Measurements from ENCODE around the gene ZNF177.

The ZNF177 gene

GRCh38 chr19:9370738-9371619 is 8.2 kb downstream of the ZNF177 start:
- Mint-ChIP-seq H3K27ac (no peak overlapping the region), H3K4me3 (no peak overlapping the region), H3K27me3 (no peaks in the 10 kb centered on the region), H3K36me3 (ENCODE audit: low read depth) (peaks cover 74% of the 10 kb centered on the region), H3K4me1 (ENCODE audit: low read depth) (no peaks in the 10 kb centered on the region), H3K9me3 (peaks cover 57% of the 10 kb centered on the region)

- H3K4me3 Mint-ChIP-seq, result no peak overlapping the region
- H3K27me3 Mint-ChIP-seq, result no peaks in the 10 kb centered on the region
- no peak overlapping the region for H3K27ac Mint-ChIP-seq
- H3K9me3 Mint-ChIP-seq, result peaks cover 62% of the 10 kb centered on the region
- H3K36me3 Mint-ChIP-seq (ENCODE audit: low read depth), result peaks cover 86% of the 10 kb centered on the region
- H3K4me1 Mint-ChIP-seq (ENCODE audit: low read depth), result no peaks in the 10 kb centered on the region
These were observed 18.6 kb downstream of the ZNF177 start for GRCh38 chr19:9381361-9381785.

- peak overlapping the region; percentile 76 for H3K4me3 Mint-ChIP-seq
- H3K4me1 Mint-ChIP-seq (ENCODE audit: low read depth), result peaks cover 18% of the 10 kb centered on the region
- H3K36me3 Mint-ChIP-seq (ENCODE audit: low read depth), result peaks cover 64% of the 10 kb centered on the region
- no peaks in the 10 kb centered on the region for H3K27me3 Mint-ChIP-seq
- H3K27ac Mint-ChIP-seq, result peak overlapping the region; percentile 76
- H3K9me3 Mint-ChIP-seq, result peaks cover 39% of the 10 kb centered on the region
These were observed 44.1 kb downstream of the ZNF177 start for GRCh38 chr19:9406798-9407352.

GRCh38 chr19:9407827-9408226 is 45.0 kb downstream of the ZNF177 start:
- Mint-ChIP-seq H3K27me3 (no peaks in the 10 kb centered on the region), H3K27ac (no peak overlapping the region), H3K36me3 (ENCODE audit: low read depth) (peaks cover 73% of the 10 kb centered on the region)

GRCh38 chr19:9413240-9413954 is 50.6 kb downstream of the ZNF177 start:
- Mint-ChIP-seq H3K9me3 (peaks cover 49% of the 10 kb centered on the region), H3K4me3 (no peak overlapping the region), H3K27ac (no peak overlapping the region), H3K4me1 (ENCODE audit: low read depth) (no peaks in the 10 kb centered on the region), H3K36me3 (ENCODE audit: low read depth) (peaks cover 91% of the 10 kb centered on the region), H3K27me3 (no peaks in the 10 kb centered on the region)

More at GRCh38 chr19:9407827-9408226, 45.0 kb downstream of the ZNF177 start:
- Mint-ChIP-seq H3K9me3 (peaks cover 40% of the 10 kb centered on the region), H3K4me1 (ENCODE audit: low read depth) (peaks cover 18% of the 10 kb centered on the region), H3K4me3 (peak overlapping the region; percentile 14)

- Mint-ChIP-seq H3K36me3 (ENCODE audit: low read depth) (peaks cover 97% of the 10 kb centered on the region), H3K4me3 (no peak overlapping the region), H3K9me3 (peaks cover 17% of the 10 kb centered on the region), H3K27me3 (no peaks in the 10 kb centered on the region), H3K27ac (no peak overlapping the region), H3K4me1 (ENCODE audit: low read depth) (peaks cover 24% of the 10 kb centered on the region)
These were observed 65.1 kb downstream of the ZNF177 start for GRCh38 chr19:9427941-9428340.

GRCh38 chr19:9430444-9430843 is 67.6 kb downstream of the ZNF177 start:
- peaks cover 4% of the 10 kb centered on the region for H3K9me3 Mint-ChIP-seq
- H3K36me3 Mint-ChIP-seq (ENCODE audit: low read depth), result peaks cover 87% of the 10 kb centered on the region
- peaks cover 36% of the 10 kb centered on the region for H3K4me1 Mint-ChIP-seq (ENCODE audit: low read depth)
- no peak overlapping the region for H3K4me3 Mint-ChIP-seq
- H3K27ac Mint-ChIP-seq, result peak overlapping the region; percentile 6
- no peaks in the 10 kb centered on the region for H3K27me3 Mint-ChIP-seq

GRCh38 chr19:9431475-9431874 is 68.7 kb downstream of the ZNF177 start:
- Mint-ChIP-seq H3K9me3 (peaks cover 4% of the 10 kb centered on the region), H3K4me3 (no peak overlapping the region), H3K4me1 (ENCODE audit: low read depth) (peaks cover 46% of the 10 kb centered on the region), H3K27me3 (no peaks in the 10 kb centered on the region), H3K27ac (no peak overlapping the region), H3K36me3 (ENCODE audit: low read depth) (peaks cover 76% of the 10 kb centered on the region)

Measured in stimulated activated naive CD8-positive, alpha-beta T cell treated with anti-CD3 and anti-CD28 coated beads, Interleukin-15, Interleukin-2, amounts not matched to agents 100 ng/mL and 50 ng/mL, for 24 hours (primary cell).